Activated CD4-positive, alpha-beta T cell treated with anti-CD3 and anti-CD28 coated beads, Interleukin-2, Interleukin-6, amounts not matched to agents 100 ng/mL and 50 ng/mL, durations not matched to agents 16 hours and 8 hours (primary cell): ENCODE measurements around the gene OTUD1.
"Not testable (repeated sequence)": the region's sequence is repeated elsewhere in the genome, so short reads cannot be mapped to it uniquely, and the experiment has no call there.

Experiments used
- DNase-seq: peaks from one replicate; pipeline ENCODE4 v3.0.0-alpha.2; 2020

Gene OTUD1, protein sequence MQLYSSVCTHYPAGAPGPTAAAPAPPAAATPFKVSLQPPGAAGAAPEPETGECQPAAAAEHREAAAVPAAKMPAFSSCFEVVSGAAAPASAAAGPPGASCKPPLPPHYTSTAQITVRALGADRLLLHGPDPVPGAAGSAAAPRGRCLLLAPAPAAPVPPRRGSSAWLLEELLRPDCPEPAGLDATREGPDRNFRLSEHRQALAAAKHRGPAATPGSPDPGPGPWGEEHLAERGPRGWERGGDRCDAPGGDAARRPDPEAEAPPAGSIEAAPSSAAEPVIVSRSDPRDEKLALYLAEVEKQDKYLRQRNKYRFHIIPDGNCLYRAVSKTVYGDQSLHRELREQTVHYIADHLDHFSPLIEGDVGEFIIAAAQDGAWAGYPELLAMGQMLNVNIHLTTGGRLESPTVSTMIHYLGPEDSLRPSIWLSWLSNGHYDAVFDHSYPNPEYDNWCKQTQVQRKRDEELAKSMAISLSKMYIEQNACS

DNA sequence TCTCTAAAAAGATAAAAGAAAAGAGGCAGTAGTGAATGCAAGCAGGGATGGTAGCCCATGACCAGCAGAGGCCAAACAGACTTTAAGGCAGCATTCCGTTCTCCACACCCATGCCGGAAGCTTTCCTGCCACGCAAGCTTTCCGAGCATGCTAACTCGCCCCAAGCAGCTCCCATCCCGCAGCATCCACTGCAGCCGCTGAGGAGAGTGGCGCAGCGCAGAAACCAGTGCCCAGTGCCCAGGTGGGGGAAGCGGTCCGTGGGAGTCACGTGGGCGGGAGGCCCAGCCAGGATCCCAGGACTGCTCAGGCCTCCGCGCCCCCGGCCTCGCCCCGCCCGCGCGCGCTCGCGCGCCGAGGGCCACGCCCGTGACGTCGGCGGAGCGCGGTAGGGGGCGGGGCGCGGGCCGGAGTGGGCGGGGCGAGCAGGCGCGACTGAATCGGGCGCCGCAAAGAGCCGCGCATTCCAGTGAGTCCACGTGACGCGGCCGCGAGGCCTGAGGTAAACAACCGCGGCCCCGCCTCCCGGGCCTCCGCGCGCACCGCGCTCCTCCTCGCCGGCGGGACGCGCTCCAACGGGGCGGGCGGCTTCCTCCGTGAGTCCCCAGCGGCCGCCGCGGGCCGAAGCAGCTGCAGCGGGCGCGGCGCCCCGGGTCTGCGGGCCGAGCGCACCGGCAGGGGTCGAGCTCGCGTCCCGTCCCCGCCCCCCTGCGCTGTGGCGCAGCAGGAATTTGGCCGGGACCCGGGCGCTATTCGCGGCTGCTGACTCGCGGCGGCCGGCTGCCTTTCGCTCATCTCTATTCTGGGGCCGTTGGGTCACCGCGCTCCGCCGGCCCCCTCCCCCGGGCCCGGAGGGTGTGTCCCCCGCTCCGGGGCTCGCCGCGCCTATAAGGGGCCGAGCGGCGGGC, at the start of gene OTUD1:
TSS of gene OTUD1 (plus strand) at position 529 of the 905 bp plus-strand sequence. CDS start 383 bp downstream, outside the sequence.
- peak; percentile 96 for DNase-seq

DNA sequence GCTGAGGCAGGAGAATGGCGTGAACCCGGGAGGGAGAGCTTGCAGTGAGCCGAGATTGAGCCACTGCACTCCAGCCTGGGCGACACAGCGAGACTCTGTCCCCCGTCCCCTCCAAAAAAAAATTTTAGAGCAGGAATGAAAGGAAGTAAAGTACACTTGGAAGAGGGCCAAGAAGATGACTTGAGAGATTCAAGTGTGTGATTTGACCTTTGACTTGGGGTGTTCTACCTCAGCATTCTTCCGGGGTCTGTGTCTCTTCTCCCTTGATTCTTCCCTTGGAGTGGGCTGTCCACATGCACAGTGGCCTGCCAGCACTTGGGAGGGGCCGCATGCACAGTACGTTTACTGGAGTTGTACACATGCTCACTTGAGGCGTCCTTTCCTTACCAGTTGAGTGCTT, 48.5 kb upstream of the OTUD1 start:
- not testable (repeated sequence) for DNase-seq

DNA sequence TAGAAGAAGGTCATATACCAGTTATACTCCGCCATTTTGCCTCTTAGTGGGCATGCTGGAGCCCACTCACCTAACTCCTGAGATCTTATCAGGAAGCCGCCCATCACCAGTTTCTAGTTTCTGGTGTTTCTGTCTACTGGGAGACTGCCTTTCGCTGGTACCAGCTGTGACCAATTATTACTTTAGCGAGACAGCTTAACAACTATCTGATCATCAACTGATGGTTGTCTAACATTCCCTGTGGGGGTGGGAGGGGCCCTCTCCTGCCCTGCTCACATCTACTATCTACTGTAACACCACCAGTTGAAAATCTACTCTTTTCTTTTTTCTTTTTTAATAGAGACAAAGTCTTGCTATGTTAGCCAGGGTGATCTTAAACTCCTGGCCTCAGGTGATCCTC, 48.1 kb upstream of the OTUD1 start:
- no peak for DNase-seq

DNA sequence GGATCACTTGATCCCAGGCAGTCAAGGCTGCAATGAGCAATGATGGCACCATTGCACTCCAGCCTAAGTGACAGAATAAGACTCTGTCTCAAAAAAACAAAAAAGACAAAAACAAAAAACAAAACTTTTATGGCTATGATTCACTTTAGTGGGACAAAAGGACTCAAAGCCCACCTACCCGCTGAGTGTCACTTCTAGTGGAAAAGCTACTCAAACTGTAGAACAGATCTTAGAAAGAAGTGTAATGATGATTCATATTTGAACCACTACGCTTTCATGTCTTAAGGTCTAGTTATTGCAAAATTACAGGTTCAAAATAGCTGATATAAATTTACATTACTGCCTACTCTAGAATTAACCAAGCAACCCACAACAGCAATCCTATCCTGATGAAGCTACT, 47.1 kb upstream of the OTUD1 start:
- DNase-seq, result peak; percentile 73

DNA sequence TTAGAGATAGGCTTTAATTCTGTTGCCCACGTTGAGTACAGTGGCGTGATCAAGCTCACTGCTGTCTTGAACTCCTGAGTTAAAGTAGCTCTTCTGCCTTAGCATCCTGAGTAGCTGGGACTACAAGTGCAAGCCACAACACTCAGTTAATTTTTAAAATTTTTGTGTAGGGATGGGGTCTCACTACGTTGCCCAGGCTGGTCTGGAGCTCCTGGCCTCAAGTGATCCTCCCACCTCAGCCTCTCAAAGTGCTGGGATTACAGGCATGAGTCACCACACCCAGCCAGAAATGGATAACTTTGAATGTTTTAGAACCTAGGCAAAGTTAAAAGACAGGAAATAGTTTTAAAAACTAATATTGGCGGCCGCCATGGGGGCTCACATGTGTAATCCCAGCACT, 43.9 kb upstream of the OTUD1 start:
- DNase-seq, result no peak

DNA sequence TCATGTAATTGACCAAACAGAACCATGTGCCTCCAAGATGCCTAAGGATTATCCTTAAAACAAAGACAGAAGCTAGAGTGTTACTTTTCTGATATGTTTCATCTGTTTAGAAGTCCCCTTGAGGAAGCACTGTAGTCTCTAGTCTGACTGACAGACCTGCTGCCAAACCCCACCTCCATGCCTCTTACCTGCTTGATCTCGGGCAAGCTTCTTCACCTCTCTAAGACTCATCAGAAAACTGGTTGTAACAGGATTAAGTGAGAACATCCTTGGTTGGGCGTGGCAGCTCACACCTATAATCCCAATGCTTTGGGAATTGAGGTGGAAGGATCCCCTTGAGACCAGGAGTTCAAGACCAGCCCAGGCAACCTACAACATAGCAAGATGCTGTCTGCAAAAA, 42.2 kb upstream of the OTUD1 start:
- no peak for DNase-seq

DNA sequence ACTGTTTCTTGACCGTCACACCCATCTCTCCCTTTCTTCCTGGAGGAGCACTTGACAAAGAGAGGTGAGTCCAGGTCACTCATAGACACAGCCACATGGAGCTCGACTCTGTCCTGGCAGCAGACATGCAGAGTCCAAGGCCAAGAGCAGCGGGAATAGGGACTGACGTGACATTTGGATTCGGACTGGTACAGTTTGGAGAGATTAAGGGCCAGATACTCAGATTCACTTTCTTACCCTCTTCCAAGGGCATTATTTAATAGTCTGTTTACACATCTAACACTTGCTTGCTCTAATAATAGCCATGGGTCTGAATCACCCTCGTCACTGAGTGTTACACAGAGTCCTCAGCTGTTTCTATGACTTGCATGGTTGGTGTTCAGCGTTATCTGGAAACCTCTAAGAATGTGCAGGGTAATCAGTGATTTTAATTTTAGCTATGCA, 39.2 kb upstream of the OTUD1 start:
- no peak for DNase-seq

DNA sequence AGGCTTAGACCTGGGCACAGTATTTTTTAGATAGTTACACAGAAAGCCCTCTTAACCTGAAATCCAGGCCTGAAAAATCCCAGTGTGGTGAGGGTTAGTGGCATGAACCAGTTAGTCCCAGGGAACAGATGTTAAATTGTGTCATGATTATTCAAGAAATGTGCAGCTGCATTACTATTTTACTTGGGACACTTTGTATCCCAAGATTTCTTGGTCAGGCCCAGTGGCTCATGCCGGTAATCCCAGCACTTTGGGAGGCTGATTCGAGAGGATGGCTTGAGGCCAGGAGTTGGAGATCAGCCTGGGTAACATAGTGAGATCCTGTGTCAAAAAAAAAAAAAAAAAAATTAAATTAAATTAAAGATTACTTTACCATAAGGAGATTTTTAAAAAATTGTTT, 36.0 kb upstream of the OTUD1 start:
- DNase-seq, result no peak

DNA sequence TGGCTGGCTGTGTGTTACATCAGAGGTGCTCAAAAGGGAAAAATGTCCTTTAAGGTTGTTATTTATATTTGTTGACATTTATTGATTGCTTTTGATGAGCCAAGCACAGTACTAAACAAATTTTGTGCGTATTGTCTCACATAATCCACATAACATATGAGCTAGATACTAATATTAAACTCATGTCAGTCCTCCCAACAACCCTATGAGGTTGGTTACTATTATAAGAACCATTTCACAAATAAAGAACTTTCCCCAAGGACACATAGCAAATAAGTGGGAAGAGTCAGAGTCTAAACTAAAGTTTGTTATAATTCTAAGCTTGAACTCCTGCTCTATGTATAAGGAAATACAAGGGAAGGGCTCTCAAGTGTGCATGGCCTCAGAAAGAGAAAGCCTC, 35.6 kb upstream of the OTUD1 start:
- DNase-seq, result no peak

DNA sequence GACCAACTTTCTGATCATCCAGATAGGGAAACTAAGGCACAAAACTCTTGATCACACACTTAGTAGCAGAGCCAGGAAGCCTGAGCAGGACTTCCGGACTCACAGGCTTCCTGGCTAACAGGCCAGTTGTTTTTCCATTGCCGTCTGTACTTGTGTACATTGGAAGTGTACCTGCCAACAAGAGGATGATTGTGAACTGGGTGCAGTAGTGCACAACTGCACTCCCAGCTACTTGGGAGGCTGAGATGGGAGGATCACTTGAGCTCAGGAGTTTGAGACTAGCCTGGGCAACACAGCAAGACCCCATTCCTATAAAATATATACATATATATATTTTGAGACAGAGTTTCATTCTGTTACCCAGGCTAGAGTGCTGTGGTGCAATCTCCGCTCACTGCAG, 35.2 kb upstream of the OTUD1 start:
- no peak for DNase-seq

DNA sequence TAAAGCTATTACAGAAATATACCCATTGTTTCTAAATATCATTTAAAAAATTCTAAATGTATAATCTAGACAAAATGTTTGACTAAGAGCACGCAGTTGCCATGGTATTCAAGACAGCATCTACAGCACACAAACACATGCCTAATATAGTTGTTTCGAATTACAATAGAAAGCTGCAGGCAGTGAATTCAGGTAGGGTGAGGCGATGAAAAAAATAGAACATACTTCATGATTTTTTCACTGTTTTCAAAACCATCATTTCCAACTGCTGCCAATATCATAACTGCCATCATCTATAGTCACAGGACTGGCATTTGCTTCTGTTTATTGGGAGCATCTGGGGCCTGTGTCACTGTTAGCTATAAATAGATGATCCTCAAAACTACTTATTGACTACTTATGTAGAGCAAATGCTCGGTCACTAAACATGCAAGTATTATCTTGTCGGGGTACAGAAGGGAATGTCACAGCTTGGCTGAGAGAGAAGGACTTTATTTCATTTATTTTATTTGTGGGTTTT, 34.4 kb upstream of the OTUD1 start:
- no peak for DNase-seq

DNA sequence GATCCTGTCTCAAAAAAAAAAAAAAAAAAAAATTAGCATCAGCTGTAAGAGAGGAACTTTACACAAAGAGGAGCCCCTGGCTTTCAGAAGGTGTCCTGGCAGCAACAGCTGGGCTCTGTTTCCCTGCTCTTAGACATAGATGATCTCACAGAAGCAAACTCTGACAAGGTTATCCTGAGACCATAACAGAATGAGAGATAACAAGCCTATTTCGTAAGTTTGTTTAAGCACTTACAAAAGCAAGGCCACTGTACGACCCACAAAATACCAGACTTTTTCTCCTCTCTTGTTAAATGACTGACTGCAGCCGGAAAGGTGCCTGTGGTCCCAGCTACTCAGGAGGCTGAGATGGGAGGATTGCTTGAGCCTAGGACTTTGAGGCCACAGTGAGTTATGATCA, 33.3 kb upstream of the OTUD1 start:
- DNase-seq, result no peak

DNA sequence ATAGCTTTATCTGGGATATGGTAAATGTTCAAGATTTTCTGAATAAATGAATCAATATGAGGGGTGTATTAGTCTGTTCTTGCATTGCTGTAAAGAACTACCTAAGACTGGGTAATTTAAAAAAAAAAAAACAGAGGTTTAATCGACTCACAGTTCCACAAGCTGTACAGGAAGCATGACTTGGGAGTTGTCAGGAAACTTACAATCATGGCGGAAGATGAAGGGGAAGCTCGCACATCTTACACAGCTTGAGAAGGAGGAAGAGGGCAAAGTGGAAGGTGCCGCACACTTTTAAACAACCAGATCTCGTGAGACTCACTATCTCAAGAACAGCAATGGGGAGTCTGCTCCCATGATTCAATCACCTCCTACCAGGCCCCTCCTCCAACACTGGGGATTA, 32.5 kb upstream of the OTUD1 start:
- no peak for DNase-seq

DNA sequence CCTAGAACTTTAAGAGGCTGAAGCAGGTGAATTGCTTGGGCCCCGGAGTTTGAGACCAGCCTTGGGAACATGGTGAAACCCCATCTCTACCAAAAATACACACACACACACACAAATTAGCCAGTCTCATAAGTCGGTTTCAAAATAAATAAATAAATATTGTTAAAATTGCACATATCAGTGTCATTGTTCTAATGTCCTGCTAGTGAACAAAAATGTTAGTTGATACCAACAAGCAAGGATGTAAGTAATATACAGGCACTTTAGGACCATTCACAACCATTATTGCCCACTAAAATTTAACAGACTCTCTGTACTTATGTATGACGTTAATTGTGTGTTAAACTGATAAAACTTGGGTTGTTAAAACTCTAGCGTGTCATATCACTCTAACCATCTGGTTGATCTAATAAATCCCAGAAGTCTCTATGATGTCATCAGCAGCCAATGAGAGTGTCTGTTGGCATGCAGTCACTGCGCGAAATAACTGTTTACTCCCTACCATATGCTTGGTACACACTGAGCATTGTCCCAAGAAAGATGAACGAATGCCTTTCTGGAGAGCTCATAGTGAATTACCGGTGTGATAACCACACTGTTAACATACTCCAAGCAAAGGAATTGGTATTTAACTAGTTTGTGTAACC, 30.4 kb upstream of the OTUD1 start:
- no peak for DNase-seq

DNA sequence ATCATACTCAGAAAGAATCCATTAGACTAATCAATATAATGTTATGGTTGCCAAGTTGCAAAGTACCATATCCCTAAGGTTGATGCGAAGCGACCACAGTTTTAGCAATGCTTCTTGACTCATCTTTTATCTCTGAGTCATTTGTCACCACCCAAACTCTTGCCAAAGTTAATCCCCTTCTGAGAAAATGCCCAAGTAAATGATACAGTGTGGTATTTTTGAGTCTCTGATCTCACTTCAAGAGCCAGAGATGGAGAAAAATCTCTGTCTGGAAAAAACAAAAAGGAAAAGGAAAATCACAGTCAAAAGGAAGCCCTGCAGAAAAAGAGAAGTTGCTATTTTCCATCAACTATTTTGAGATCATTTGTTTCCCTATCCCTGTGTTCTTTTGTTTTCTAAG, 26.7 kb upstream of the OTUD1 start:
- peak; percentile 83 for DNase-seq

DNA sequence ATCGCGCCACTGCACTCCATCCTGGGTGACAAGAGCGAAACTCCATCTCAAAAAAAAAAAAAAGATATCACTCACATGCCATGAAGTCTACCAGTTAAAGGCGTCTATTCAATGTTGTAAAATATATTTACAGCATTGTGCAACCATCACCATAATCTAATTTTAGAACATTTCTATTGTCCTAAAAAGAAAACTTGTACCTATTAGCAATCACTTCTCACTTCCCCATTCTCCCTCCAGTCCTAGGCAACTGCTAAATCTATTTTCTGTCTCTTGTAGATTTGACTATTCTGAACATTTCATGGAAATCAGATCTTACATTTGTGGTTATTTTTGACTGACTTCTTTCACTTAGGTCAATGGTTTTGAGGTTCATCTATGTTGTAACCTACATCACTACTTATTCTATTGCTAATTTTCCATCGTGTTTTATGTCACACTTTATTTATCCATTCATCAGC, 25.2 kb upstream of the OTUD1 start:
- DNase-seq, result peak; percentile 20

DNA sequence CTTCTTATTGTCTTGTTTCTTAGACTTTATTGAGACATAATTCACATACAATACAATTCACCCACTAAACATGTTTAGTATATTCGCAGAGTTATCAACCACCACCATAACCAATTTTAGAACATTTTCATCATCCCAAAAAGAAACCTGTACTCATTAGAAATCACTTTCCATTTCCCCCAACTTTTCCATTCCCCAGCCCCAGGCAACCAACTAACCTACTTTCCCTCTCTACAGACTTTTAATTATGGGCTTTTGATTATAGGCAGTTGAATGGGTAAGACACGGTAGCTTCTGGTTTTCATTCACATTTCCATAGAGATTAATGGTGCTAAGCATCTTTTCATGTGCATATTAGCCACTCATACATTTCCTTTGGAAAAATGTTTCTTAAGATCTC, 24.2 kb upstream of the OTUD1 start:
- DNase-seq, result no peak

DNA sequence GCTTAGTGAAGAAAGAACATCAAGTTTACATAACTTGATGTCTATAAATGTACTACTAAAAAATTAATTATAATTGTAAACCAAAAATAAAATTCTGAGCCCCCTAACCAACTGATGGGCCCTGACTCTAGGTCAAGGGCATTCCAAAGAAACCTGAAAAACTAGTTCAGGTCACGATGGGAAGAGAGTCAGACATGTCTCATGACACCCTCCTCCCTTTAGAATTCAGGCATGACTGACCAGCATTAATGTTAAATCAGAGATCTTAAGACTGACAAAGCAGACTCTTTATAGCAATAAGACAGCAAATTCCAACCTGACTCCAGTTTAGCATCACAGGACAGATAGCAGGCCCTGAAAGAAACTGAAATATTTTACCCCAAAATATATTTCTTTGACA, 21.6 kb upstream of the OTUD1 start:
- no peak for DNase-seq

DNA sequence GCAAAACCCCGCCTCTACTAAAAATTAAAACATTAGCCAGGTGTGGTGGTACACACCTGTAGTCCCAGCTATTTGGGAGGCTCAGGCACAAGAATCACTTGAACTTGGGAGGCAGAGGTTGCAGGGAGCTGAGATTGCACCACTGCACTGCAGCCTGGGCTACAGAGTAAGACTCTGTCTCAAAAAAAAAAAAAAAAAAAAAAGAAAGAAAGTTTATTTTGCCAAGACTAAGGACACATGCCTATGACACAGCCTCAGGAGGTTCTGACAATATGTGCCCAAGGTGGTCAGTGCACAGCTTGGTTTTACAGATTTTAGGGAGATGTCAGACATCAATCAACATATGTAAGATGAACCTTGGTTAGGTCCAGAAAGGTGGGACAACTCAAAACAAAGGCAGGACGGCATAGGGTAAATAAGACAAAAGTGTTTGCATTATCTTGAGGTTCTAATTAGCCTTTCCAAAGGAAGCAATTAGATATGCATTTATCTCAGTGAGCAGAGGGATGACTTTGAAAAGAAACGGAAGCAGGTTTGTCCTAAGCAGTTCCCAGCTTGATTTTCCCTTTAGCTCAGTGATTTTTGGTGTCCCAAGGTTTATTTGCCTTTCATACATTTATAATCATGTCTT, 20.7 kb upstream of the OTUD1 start:
- DNase-seq, result no peak

DNA sequence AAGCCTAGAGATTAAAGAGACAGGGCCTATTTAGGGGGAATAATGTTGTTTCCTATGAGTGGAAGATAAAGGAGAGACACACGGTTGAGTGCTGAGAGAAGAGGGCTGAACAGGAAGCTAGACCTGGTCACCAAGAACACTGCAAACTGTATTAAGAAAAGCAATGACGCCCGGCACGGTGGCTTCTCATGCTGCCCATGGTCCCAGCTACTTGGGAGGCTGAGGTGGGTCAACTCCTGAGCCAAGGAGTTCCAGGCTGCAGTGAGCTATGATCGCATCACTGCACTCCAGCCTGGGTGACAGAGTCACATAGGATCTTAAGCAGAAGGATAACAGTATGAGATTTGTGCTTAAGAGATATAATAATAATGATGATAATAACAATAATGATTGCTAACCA, 19.7 kb upstream of the OTUD1 start:
- no peak for DNase-seq

DNA sequence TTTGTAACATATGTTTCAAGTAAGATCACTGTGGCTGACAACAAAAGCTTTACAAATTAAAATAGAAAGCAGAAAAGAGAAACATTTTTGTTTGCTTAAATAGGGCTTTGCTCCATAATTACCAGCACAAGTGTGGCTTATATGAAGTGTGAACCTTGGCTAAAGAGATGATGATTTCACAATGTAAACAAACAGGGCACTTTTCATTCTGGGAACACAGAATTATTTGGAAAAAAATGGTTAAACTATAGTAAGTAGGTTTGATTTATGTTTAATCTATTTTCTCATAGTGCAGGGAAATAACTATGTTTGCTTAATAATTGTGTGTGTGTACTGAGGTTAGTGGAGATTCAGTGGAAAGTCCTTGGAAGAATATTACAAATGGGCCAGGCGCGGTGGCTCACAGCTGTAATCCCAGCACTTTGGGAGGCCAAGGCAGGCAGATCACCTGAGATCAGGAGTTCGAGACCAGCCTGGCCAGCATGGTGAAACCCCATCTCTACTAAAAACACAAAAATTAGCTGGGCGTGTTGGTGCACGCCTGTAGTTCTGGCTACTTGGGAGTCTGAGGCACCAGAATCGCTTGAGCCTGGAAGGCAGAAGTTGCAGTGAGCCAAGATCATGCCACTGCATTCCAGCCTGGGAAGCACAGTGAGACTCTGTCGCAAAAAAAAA, 19.1 kb upstream of the OTUD1 start:
- no peak for DNase-seq

DNA sequence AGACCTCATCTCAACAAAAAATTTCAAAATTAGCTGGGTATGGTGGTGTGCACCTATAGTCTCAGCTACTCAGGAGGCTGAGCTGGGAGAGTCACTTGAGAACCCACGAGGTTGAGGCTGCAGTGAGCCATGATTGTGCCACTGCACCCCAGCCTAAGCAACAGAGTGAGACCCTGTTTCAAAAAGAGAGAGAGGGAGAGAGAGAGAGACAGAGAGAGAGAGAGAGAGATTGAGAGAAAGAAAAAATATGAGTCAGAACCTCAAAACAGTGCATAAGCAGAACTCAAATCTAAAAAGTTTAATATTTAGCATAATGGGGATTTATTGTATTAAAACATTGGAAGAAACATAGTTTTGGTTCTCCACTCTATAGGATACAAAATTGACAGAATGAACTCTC, 17.5 kb upstream of the OTUD1 start:
- no peak for DNase-seq
